Upper lobe of left lung (tissue), 4 donors: ENCODE measurements around the gene CDC73.

Experiments used
- CTCF ChIP-seq, 6 experiments: fragments of 450-650 bp in 4 of 6; fragments of 200-600 bp in 2 of 6; sonication (generic) in 2 of 6; IDR thresholded peaks; one replicate each; pipeline ENCODE4 v1.5.1; 2016 to 2019; ENCODE audit warnings: antibody characterized with exemption in 6 of 6
- EP300 ChIP-seq, 4 donors: sonication (generic); formaldehyde crosslinking; IDR thresholded peaks; one replicate each; pipeline ENCODE4 v1.5.1; 2017; ENCODE audit warnings: antibody characterized with exemption in 4 of 4, control low read depth in 2 of 4

GRCh38 chr1:193141804-193142203 lies 20.0 kb downstream of the CDC73 start:
- TF ChIP-seq CTCF (IDR thresholded peaks at IDR 0.05): no peak
- no peak for TF ChIP-seq EP300 (IDR thresholded peaks at IDR 0.05)
